Smooth muscle cell (in vitro differentiated cells): ENCODE data around the gene HES7. TPM values are rescaled to one million over a fixed set of nuclear protein-coding genes. Genes with fewer than 3 reads are reported as not detected.

Source experiments
- DNase-seq: peaks from one replicate; lab custom pipeline; 2025; ENCODE audit not compliant: unreplicated experiment; lab: John Stamatoyannopoulos, UW
- H2AFZ ChIP-seq: fragments of 200-600 bp; sonication (generic); 2 replicates; pipeline ENCODE4 v1.6.0; 2016; ENCODE audit warnings: antibody characterized with exemption, low read depth, mild to moderate bottlenecking
- H3F3A ChIP-seq: fragments of 200-600 bp; sonication (generic); 2 replicates; pipeline ENCODE4 v1.6.0; 2017; ENCODE audit warnings: antibody characterized with exemption, low read depth
- H3K27ac ChIP-seq: fragments of 200-600 bp; sonication (generic); 2 replicates; pipeline ENCODE4 v1.5.1; 2016; ENCODE audit warnings: low read depth, mild to moderate bottlenecking
- H3K27me3 ChIP-seq: fragments of 200-600 bp; sonication (generic); 2 replicates; pipeline ENCODE4 v1.6.1; 2016; ENCODE audit warnings: low read depth, mild to moderate bottlenecking
- H3K36me3 ChIP-seq: fragments of 200-600 bp; sonication (generic); 2 replicates; pipeline ENCODE4 v1.5.1; 2016; ENCODE audit warnings: low read depth
- H3K4me1 ChIP-seq: fragments of 200-600 bp; sonication (generic); 2 replicates; pipeline ENCODE4 v1.5.1; 2016; ENCODE audit warnings: low read depth
- H3K4me2 ChIP-seq: fragments of 200-600 bp; sonication (generic); 2 replicates; pipeline ENCODE4 v1.6.0; 2016; ENCODE audit warnings: mild to moderate bottlenecking
- H3K4me3 ChIP-seq: fragments of 200-600 bp; sonication (generic); 2 replicates; pipeline ENCODE4 v1.5.1; 2016; ENCODE audit warnings: mild to moderate bottlenecking
- H3K79me2 ChIP-seq: fragments of 200-600 bp; sonication (generic); 2 replicates; pipeline ENCODE4 v1.6.0; 2016; ENCODE audit warnings: low read depth, mild to moderate bottlenecking
- H3K9ac ChIP-seq: fragments of 200-600 bp; sonication (generic); 2 replicates; pipeline ENCODE4 v1.6.0; 2016; ENCODE audit warnings: low read depth
- H3K9me3 ChIP-seq: fragments of 200-600 bp; sonication (generic); replicated peaks from 2 replicates; pipeline ENCODE4 v1.5.1; 2016; ENCODE audit warnings: low read depth
- H4K20me1 ChIP-seq: fragments of 200-600 bp; sonication (generic); 2 replicates; pipeline ENCODE4 v1.6.0; 2016; ENCODE audit warnings: low read depth
- WGBS: methylation state at CpG from one replicate; pipeline ENCODE4 v1.1.7; 2016; ENCODE audit warnings: low lambda C conversion rate; 5-methylcytosine and 5-hydroxymethylcytosine counted together
- polyA plus RNA-seq: library from polyadenylated mRNA; unstranded; fragments of >200 nt; fragmentation: Nextera tagmentation; extraction: Ambion mirVana; gene quantifications from 2 replicates; pipeline ENCODE4 v1.2.1, GENCODE V29; 2016
- total RNA-seq: library from RNA; depleted of rRNA; stranded (reverse); fragments of >200 nt; gene quantifications from 2 replicates; pipeline ENCODE4 v1.2.3, GENCODE V29; 2014
- TF ChIP-seq, protein P1 (sequence below): fragments of 200-600 bp; sonication (generic); IDR thresholded peaks from 2 replicates; pipeline ENCODE4 v1.5.1; 2017; ENCODE audit warnings: borderline replicate concordance, mild to moderate bottlenecking, antibody characterized with exemption; ENCODE audit not compliant: insufficient read depth, poor library complexity, severe bottlenecking

The HES7 gene
- total and polyA plus RNA-seq, 2 experiments from 2014 or later, result not detected

DNA sequence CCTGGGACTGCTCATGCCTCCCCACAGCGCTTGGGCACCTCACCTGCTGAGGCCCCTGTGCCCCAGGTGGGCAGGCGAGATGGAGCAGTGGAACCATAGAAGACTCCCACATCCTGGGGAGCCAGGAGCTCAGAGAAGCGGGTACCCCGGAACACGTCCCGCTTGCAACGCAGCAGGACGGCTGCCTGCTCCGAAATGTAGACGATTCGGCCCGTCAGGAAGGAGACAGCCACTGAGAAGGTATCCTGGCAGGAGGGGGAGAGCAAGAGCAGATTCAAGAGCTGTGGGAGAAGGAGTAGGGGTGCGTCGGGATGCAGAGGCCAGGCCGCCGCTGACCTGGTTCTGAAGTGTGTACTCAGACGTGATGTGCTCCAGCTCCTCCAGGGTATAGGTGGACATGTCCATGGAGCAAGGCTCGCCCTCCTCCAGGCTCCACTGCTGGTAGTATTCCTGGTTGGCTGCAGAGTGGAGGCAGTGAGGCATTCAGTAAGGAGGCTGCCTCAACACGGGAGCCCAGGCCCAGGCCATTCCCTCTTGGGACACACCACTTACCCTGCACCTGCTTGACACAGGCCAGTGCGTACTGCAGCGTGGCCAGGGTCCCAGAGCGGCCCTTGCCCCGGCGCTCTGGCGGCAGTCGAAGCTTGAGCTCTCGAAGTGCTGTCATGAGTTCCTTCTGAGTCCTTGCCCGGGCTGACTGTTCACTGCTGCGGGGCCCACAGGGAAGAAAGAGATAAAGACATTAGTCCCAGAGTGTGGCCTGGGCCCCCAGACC is 25.7 kb upstream of the HES7 start:
- H3K4me1 ChIP-seq, result peaks cover 11% of the 10 kb centered on the region
- WGBS, result 97% methylated on average over 29 of the region's 29 CpGs
- no peak overlapping the region for H3K4me3 ChIP-seq
- no peak overlapping the region for H3K4me2 ChIP-seq
- peaks cover 10% of the 10 kb centered on the region for H3F3A ChIP-seq
- peaks cover 5% of the 10 kb centered on the region for H3K36me3 ChIP-seq
- no peak for DNase-seq
- no peak overlapping the region for H2AFZ ChIP-seq
- TF ChIP-seq, protein P1, sequence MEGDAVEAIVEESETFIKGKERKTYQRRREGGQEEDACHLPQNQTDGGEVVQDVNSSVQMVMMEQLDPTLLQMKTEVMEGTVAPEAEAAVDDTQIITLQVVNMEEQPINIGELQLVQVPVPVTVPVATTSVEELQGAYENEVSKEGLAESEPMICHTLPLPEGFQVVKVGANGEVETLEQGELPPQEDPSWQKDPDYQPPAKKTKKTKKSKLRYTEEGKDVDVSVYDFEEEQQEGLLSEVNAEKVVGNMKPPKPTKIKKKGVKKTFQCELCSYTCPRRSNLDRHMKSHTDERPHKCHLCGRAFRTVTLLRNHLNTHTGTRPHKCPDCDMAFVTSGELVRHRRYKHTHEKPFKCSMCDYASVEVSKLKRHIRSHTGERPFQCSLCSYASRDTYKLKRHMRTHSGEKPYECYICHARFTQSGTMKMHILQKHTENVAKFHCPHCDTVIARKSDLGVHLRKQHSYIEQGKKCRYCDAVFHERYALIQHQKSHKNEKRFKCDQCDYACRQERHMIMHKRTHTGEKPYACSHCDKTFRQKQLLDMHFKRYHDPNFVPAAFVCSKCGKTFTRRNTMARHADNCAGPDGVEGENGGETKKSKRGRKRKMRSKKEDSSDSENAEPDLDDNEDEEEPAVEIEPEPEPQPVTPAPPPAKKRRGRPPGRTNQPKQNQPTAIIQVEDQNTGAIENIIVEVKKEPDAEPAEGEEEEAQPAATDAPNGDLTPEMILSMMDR, result no peak
- no peaks in the 10 kb centered on the region for H3K9me3 ChIP-seq
- H3K79me2 ChIP-seq, result peaks cover 10% of the 10 kb centered on the region
- H4K20me1 ChIP-seq, result peaks cover 82% of the 10 kb centered on the region
- no peak overlapping the region for H3K9ac ChIP-seq
- no peaks in the 10 kb centered on the region for H3K27me3 ChIP-seq
- H3K27ac ChIP-seq, result no peak overlapping the region

- Histone ChIP-seq H2AFZ (no peak overlapping the region), H3K79me2 (peaks cover 10% of the 10 kb centered on the region), H3K27me3 (no peaks in the 10 kb centered on the region), H3K4me2 (no peak overlapping the region), H3K27ac (no peak overlapping the region), H3K36me3 (peaks cover 5% of the 10 kb centered on the region), H3K9me3 (no peaks in the 10 kb centered on the region), H4K20me1 (peaks cover 90% of the 10 kb centered on the region), H3K4me1 (peaks cover 9% of the 10 kb centered on the region), H3F3A (peaks cover 10% of the 10 kb centered on the region), H3K4me3 (no peak overlapping the region), H3K9ac (no peak overlapping the region)
- TF ChIP-seq, protein P1, result no peak
- 96% methylated on average over 13 of the region's 13 CpGs for WGBS
- DNase-seq, result no peak
Observed at GRCh38 chr17:8148560-8148959, 24.7 kb upstream of the HES7 start.

GRCh38 chr17:8147805-8148404 is 24.0 kb upstream of the HES7 start:
- no peak overlapping the region for H3K27ac ChIP-seq
- TF ChIP-seq, protein P1, result no peak
- H3K4me3 ChIP-seq, result no peak overlapping the region
- H3K36me3 ChIP-seq, result peaks cover 5% of the 10 kb centered on the region
- H3K79me2 ChIP-seq, result peaks cover 10% of the 10 kb centered on the region
- no peak overlapping the region for H2AFZ ChIP-seq
- no peak for DNase-seq
- H3K4me2 ChIP-seq, result no peak overlapping the region
- H3K4me1 ChIP-seq, result peaks cover 5% of the 10 kb centered on the region
- peaks cover 5% of the 10 kb centered on the region for H3F3A ChIP-seq
- H3K9me3 ChIP-seq, result no peaks in the 10 kb centered on the region
- peaks cover 86% of the 10 kb centered on the region for H4K20me1 ChIP-seq
- 95% methylated on average over 13 of the region's 13 CpGs for WGBS
- no peaks in the 10 kb centered on the region for H3K27me3 ChIP-seq
- H3K9ac ChIP-seq, result no peak overlapping the region
